HG03159 (cell line): ENCODE results near the gene CA6.
"Not testable (repeated sequence)": the region's sequence is repeated elsewhere in the genome, so short reads cannot be mapped to it uniquely, and the experiment has no call there.

ENCODE experiments used
- ATAC-seq: cut with Tn5 transposase; IDR thresholded peaks from one replicate; pipeline ENCODE4 v1.9.1; 2021; ENCODE audit warnings: mild to moderate bottlenecking, moderate library complexity; ENCODE audit not compliant: unreplicated experiment

CA6 gene

DNA sequence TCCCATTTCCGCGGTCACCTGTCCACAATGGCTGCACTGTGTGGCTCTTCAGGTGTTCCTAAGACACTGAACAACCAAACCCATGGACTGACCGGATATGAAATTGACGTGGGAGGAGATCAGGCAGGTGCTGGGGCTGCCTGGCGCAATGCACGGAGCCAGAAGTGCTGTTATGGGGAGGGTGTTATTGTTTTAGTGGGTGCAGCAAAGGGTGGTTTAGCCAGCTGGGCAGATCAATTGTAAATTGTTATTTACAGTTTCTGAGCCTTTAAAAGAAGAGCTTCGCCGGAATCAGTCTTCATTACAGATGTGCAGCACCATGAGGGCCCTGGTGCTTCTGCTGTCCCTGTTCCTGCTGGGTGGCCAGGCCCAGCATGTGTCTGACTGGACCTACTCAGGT is at the start of gene CA6:
Gene CA6 (plus strand): TSS at position 301 of the 400 bp plus-strand sequence. CDS start 19 bp downstream, at position 320.
- ATAC-seq: no peak

DNA sequence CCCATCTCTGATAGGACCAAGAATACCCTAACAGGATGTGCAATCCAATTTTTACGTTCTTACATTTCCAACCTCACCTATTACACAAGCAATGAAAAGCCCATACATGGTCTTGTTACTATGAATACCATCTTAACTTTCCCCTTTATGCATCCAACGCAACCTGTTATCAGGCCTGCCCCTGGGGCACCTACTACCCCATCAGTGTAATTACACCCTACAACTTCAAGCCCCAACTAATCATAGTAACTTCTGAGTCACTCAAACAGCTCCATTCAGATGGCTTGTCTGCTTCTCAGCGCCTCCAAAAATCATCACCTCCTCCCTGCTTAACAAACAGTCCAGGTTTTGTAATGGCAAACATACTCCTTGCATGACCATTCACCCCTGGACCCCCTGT is 48.9 kb upstream of the CA6 start:
- ATAC-seq: not testable (repeated sequence)

DNA sequence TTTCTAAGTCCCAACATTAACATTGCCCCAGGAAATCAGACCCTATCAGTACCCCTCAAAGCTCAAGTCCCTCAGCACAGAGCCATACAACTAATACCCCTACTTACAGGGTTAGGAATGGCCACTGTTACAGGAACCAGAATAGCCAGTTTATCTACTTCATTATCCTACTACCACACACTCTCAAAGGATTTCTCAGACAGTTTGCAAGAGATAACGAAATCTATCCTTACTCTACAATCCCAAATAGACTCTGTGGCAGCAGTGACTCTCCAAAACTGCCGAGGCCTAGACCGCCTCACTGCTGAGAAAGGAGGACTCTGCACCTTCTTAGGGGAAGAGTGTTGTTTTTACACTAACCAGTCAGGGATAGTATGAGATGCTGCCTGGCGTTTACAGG is 48.2 kb upstream of the CA6 start:
- not testable (repeated sequence) for ATAC-seq

DNA sequence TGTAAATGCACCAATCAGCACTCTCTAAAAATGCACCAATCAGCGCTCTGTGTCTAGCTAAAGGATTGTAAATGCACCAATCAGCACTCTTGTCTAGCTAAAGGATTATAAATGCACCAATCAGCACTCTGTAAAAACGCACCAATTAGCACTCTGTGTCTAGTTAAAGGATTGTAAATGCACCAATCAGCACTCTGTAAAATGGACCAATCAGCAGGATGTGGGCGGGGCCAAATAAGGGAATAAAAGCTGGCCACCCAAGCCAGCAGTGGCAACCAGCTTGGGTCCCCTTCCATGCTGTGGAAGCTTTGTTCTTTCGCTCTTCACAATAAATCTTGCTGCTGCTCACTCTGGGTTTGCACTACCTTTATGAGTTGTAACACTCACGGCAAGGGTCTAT is 47.2 kb upstream of the CA6 start:
- ATAC-seq: not testable (repeated sequence)

DNA sequence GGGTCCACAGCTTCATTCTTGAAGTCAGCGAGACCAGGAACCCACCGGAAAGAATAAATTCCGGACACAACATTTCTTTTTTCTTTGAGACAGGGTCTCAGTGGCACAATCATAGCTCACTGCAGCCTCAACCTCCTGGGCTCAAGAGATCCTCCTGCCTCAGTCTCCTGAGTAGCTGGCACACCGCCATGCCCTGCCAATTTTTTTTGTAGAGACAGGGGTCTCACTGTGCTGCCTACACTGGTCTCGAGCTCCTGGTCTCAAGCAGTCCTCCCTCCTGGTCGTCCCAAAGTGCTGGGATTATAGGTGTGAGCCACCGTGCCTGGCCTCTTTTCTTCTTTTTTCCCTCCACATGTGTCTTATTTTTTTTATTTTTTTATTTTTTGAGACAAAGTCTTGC is 46.6 kb upstream of the CA6 start:
- no peak for ATAC-seq

DNA sequence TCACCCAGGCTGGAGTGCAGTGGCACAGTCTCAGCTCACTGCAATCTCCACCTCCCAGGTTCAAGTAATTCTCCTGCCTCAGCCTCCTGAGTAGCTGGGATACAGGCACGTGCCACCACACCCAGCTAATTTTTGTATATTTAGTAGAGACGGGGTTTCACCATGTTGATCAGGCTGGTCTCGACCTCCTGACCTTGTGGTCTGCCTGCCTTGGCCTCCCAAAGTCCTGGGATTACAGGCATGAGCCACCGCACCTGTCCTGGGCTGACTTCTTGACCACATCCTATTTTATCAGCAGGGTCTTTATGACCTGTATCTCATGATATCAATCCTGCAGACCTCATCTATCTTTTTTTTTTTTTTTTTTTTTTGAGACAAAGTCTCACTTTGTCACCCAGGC is 45.0 kb upstream of the CA6 start:
- ATAC-seq: not testable (repeated sequence)

DNA sequence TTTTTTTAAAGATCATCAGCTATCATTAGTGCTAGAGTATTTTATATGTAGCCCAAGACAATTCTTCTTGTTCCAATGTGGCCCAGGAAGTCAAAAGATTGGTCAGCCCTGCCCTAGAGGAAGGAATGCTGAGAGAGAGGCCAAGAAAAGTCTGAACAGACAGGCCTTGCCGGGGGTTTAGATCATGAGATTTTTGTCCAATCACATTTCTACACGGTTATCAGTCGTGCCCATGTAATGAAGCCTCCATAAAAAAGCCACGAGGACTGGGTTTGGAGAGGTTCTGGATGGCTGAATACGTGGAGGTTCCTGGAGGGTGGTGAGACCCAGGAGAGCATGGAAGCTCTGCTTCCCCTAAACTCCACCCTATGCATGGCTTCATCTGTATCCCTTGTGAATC is 42.9 kb upstream of the CA6 start:
- no peak for ATAC-seq

DNA sequence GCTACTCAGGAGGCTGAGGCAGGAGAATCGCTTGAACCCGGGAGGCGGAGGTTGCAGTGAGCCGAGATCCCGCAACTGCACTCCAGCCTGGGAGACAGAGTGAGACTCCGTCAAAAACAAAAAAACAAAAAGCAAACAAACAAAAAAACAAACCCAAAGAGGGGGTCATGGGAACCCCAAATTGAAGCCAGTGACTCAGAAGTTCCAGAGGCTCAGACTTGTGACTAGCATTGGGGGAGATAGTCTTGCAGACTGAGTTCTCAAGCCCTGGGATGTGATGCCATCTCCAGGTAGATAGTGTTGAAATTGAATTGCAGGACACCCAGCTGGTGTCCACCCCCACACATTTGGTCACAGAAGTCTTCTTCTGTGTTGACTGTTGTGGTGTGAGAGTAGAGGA is 42.3 kb upstream of the CA6 start:
- ATAC-seq: no peak

- no peak for ATAC-seq
Observed at GRCh38 chr1:8903908-8904650, 41.6 kb upstream of the CA6 start.

DNA sequence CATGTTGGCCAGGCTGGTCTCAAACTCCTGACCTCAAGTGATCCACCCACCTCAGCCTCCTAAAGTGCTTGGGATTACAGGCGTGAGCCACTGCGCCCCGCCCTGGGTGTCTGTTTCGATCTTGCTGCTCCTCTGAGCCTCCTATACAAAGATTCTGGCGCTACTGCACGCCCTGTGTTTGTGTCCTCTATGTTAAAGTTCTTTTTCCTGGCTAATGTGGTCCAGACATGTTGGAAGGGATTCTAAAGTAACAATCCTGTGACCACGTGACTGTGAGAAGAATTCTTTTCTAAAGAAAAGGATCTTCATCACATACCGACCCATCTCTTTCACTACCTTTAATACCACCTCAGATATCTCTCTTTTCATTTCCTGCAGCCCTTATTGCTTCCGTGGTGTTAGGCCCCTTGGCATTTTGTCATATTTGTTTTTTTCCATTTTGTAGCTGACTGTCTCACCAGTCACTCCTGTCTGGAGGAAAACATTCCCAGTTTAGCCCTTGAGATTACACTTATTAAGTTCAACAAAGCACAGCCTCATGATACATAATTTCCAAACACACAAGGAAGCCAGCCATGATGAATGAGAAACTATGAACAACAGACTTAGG is 40.0 kb upstream of the CA6 start:
- ATAC-seq: no peak

- ATAC-seq: no peak
Observed at GRCh38 chr1:8908388-8909151, 37.1 kb upstream of the CA6 start.

DNA sequence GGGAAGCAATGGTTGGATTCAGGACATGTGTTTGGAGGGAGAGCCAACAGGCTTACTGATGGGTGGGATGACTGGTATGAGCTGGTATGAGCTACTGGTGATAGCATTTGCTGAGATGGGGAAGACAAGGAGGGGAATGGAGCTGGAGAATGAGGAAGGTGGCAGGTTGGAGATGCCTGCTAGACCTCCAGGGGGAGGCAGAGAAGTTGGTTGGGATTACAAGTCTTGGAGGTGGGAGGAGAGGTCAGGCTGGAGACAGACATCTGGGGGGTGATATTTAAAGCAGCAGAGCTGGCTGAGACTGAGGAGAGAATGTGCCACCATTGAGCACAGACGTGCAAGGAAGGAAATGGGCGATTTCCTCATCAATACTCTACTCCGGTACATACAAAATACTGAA is 35.3 kb upstream of the CA6 start:
- no peak for ATAC-seq

DNA sequence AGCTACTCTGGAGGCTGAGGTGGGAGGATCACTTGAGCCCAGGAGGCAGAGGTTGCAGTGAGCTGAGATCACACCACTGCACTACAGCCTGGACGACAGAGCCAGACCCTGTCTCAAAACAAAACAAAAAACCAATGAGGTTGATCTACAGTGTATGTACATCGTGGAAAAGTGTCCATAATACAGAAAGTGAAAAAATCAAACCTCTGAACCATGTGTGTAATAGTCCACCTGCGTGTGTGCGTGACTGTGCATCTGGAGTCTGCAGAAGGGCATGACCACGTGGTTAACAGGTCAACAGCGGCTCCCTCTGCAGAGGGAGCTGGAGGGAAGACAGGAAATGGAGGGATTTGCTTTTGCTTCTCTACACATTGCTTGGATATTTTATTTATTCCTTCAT is 34.8 kb upstream of the CA6 start:
- ATAC-seq: no peak

DNA sequence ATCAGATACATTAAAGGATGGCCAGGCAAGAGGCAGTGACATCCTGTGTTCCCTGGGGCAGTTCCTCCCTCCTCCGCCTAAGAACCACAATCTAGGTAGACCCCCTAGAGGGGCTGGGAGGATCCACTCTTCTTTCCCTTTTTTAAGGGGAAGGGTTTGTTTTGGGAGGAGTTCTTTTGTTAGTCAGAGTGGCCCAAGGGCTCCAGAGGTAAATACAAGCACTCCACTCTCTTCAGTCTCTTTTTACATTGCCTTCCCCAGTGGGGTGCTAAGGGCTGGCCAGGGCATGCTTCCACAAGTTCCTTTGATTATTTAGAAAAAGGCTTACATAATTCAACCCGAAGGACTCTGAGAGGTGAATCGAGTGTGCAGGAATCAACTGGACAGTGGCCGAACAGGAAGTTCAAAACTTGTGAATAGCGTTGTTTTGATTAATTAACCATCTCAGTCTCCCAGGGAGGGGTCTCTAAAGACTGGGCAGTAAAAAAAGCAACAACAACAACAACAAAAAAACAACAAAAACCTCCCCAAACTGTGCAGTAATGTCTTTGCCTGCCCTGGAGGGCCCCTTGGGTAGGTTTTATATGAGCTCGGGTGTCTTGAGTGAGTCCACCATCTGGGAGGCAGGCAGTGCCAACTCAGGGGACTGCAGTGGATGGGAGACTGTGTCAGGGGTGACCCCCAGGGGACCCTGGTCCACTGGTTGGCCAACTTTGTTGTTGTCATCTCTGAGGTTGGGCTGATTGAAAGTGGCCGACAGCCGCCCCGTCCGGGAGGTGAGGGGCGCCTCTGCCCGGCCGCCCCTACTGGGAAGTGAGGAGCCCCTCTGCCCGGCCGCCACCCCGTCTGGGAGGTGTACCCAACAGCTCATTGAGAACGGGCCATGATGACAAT is 34.0 kb upstream of the CA6 start:
- ATAC-seq: no peak

DNA sequence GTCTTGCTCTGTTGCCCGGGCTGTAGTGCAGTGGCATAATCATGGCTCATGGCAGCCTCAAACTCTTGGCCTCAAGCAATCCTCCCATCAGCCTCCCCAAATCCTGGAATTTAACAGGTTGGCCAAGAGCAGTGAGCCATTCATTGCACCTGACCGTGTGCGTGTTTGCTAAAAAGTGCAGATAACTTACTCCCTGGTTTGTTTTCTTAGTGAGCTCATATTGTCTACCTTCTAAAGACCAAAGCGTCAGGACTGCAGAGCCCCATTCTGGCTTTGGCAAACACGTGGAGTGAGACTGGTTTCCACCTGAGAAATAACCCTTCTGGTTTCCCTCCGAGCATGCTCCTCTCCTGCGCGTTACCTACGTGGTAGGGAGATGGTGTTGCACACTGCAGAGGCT is 32.2 kb upstream of the CA6 start:
- no peak for ATAC-seq

GRCh38 chr1:8914466-8914865 is 31.2 kb upstream of the CA6 start:
- ATAC-seq: no peak

DNA sequence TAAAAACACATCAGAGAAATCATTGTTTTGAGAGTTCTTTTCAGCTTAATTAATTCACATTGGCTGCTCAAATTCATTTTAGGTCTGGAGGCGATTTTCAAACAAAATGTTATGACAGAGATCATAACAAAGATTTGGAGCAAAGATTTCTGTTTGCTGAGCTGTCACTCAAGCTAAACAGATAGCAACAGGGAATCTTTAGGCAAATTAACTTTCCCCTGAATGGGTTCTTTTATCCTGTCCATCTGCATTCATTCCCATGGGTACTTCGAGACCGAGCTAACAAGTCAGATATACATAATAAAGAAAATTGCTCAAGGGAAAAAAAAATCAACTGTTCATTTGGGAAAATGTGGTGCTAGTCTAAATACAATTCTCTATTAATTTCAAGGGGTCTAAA is 30.2 kb upstream of the CA6 start:
- no peak for ATAC-seq

DNA sequence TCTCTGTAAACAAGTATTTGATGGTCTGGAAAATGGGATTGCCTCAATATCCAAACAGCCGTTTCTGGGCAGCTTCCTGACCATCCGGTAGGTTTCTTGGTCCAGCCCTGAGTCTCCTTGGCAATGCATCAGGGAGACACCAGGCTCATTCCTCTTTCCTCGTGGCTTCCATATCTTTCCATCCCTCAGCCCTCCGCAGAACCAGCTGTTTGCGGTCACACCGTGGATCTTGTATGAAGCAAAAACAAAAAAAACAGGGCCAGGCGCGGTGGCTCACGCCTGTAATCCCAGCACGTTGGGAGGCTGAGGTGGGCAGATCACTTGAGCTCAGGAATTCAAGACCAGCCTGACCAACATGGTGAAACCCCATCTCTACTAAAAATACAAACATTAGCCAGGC is 28.1 kb upstream of the CA6 start:
- not testable (repeated sequence) for ATAC-seq

GRCh38 chr1:8922962-8923361 is 22.7 kb upstream of the CA6 start:
- ATAC-seq: no peak

DNA sequence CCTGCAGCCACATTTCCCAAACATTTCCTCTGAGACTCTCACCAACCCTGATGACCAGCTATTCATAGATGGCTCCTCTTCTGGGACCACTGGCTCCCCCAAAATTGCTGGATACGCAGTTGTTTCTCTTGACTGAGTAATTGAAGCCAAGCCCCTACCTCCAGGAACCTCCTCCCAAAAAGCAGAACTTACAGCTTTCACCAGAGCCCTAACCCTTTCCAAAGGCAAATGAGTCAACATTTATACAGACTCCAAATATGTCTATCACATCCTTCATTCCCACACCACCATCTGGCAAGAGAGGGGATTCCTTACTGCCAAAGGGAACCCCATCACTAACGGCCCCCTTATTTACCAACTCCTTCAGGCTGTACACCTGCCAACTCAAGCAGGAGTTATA is 20.3 kb upstream of the CA6 start:
- ATAC-seq: no peak

GRCh38 chr1:8925960-8926359 is 19.7 kb upstream of the CA6 start:
- ATAC-seq: no peak
